WERI-Rb-1 (cell line): ENCODE data around the gene CAMTA1.

Experiments used
- DNase-seq: peaks from one replicate; pipeline ENCODE4 v3.0.0-alpha.2; 2020
- H3K27ac ChIP-seq: fragments of 250-450 bp; sonication (Bioruptor Pico); 2 replicates; pipeline ENCODE4 v1.5.1; 2020; ENCODE audit warnings: mild to moderate bottlenecking, moderate library complexity
- H3K27me3 ChIP-seq: fragments of 250-450 bp; sonication (Bioruptor Pico); 2 replicates; pipeline ENCODE4 v1.5.1; 2021; ENCODE audit warnings: mild to moderate bottlenecking, low read depth, moderate library complexity; ENCODE audit not compliant: insufficient read depth, severe bottlenecking
- H3K36me3 ChIP-seq: fragments of 250-450 bp; sonication (Bioruptor Pico); 2 replicates; pipeline ENCODE4 v1.5.1; 2020; ENCODE audit warnings: mild to moderate bottlenecking, moderate library complexity
- H3K4me3 ChIP-seq: 2 replicates; pipeline ENCODE4 v1.5.1; 2011; ENCODE audit warnings: low read depth, mild to moderate bottlenecking, control low read depth, low read length
- H3K9me3 ChIP-seq: fragments of 250-450 bp; sonication (Bioruptor Pico); 2 replicates; pipeline ENCODE4 v1.5.1; 2021; ENCODE audit warnings: mild to moderate bottlenecking, moderate library complexity; ENCODE audit not compliant: severe bottlenecking
- TF ChIP-seq, protein P1 (sequence below): IDR thresholded peaks from 2 replicates; pipeline ENCODE4 v1.5.1; 2011; ENCODE audit warnings: low read depth, mild to moderate bottlenecking, control low read depth, inconsistent platforms, low read length

Gene CAMTA1

DNA sequence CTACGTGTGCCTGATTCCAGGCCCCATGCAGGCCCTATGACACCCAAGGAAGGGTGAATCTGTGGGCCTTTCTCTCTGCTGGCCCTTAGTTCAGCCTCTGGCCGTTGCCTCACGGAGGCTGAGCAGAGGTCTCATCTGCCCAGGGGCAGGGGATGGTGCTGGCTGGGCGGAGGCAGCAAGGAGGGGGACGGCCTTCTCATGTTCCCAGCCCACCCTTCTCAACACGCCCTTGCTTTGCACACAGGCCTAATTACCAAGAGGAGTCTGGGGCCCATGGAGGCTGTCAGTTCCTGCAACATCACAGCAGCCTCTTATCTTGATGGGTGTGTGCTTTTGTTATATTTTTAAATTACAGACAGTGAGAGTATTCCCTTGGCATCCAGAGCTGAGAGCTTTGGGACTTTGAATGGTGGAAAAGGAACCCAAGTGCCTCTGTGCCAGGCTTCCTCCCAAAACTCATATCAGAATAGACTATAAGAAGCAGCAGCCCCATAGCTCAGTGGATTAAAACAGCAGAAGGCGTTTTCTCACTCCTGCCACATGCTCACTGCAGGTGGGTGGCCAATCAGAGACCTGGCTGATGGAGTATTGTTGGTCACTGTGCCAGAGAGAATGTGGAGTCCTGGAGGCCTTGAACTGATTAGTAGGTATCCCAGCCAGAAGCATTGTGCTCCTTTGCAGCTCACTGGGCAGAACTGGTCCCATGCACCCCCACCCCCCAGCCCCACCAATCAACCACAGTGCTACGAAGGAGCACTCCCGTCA lies 164.9 kb downstream of the CAMTA1 start:
- peaks cover 9% of the 10 kb centered on the region for H3K9me3 ChIP-seq
- H3K4me3 ChIP-seq, result no peak overlapping the region
- no peaks in the 10 kb centered on the region for H3K36me3 ChIP-seq
- peak overlapping the region; percentile 94 for H3K27ac ChIP-seq
- TF ChIP-seq, protein P1, sequence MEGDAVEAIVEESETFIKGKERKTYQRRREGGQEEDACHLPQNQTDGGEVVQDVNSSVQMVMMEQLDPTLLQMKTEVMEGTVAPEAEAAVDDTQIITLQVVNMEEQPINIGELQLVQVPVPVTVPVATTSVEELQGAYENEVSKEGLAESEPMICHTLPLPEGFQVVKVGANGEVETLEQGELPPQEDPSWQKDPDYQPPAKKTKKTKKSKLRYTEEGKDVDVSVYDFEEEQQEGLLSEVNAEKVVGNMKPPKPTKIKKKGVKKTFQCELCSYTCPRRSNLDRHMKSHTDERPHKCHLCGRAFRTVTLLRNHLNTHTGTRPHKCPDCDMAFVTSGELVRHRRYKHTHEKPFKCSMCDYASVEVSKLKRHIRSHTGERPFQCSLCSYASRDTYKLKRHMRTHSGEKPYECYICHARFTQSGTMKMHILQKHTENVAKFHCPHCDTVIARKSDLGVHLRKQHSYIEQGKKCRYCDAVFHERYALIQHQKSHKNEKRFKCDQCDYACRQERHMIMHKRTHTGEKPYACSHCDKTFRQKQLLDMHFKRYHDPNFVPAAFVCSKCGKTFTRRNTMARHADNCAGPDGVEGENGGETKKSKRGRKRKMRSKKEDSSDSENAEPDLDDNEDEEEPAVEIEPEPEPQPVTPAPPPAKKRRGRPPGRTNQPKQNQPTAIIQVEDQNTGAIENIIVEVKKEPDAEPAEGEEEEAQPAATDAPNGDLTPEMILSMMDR, result no peak
- peak; percentile 84 for DNase-seq
- no peaks in the 10 kb centered on the region for H3K27me3 ChIP-seq

GRCh38 chr1:6951536-6951935 lies 166.3 kb downstream of the CAMTA1 start:
- peak overlapping the region; percentile 94 for H3K27ac ChIP-seq
- peaks cover 6% of the 10 kb centered on the region for H3K9me3 ChIP-seq
- H3K4me3 ChIP-seq, result no peak overlapping the region
- H3K27me3 ChIP-seq, result no peaks in the 10 kb centered on the region
- no peak for DNase-seq
- TF ChIP-seq, protein P1, result no peak
- no peaks in the 10 kb centered on the region for H3K36me3 ChIP-seq

- Histone ChIP-seq H3K36me3 (no peaks in the 10 kb centered on the region), H3K4me3 (no peak overlapping the region), H3K27ac (peak overlapping the region; percentile 90), H3K9me3 (no peaks in the 10 kb centered on the region), H3K27me3 (no peaks in the 10 kb centered on the region)
- no peak for DNase-seq
- TF ChIP-seq, protein P1, result no peak
Measured at GRCh38 chr1:6953216-6953615, 168.0 kb downstream of the CAMTA1 start.

DNA sequence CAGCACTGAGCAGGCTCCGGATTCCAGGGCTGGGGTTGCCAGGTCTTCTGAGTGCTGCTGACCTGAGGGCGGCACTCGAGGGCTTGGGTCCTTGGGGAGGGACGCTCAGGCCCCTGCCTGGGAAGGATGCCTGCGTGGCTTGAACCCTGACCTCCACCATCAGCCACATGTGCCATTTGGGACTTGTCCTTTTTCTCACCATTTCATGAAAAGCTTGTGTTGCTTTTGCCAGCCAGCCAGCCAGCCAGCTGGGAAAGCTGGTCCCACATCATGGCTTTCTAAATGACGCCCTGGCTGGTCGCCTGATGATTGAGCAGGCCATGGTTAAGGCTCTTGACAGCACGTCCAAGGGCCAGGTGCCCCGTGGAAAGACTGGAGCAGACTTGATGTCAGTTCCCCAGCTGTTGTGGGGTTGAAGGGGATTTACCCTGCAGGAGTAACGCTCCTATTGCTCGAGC lies 168.7 kb downstream of the CAMTA1 start:
- H3K4me3 ChIP-seq, result no peak overlapping the region
- peak; percentile 76 for DNase-seq
- H3K9me3 ChIP-seq, result no peaks in the 10 kb centered on the region
- peak overlapping the region; percentile 90 for H3K27ac ChIP-seq
- TF ChIP-seq, protein P1, result no peak
- H3K27me3 ChIP-seq, result no peaks in the 10 kb centered on the region
- H3K36me3 ChIP-seq, result no peaks in the 10 kb centered on the region

DNA sequence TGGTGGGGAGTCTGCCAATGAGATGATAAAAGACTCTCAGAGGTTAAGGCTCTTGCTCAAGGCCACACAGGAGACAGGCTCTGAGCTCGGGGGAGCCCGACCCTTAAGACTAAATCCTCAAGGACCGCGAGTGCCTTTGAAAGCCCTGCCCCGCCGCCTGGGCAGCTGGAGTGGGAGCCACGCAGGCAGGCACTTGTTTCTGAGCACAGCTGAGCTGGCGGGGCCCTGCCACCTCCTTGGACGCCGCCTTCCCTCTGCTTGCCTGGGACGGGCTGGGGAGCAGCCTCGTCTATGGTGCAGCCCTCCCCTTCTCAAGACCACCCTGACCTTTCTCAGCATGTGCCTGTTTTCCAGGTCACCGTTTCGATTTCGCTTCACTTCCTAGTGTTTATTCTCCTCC lies 169.3 kb downstream of the CAMTA1 start:
- Histone ChIP-seq H3K27me3 (no peaks in the 10 kb centered on the region), H3K9me3 (no peaks in the 10 kb centered on the region), H3K27ac (peak overlapping the region; percentile 90), H3K4me3 (peak overlapping the region; percentile 9; the same call in 1 of the 2 replicates), H3K36me3 (no peaks in the 10 kb centered on the region)
- TF ChIP-seq, protein P1, result no peak
- DNase-seq, result peak; percentile 85
